HPDE6-E6E7 (cell line): ENCODE data around the gene HP1BP3.
A peak's percentile ranks its signal among the peaks of the same experiment; 100 is the strongest.
"Not testable (repeated sequence)": the region's sequence is repeated elsewhere in the genome, so short reads cannot be mapped to it uniquely, and the experiment has no call there.

Experiments
- DNase-seq: peaks from one replicate; pipeline ENCODE4 v3.0.0; 2011; ENCODE audit warnings: missing footprints; ENCODE audit errors: extremely low spot score

The HP1BP3 gene

GRCh38 chr1:20727746-20728316 lies 59.3 kb downstream of the HP1BP3 start:
- no peak for DNase-seq

- no peak for DNase-seq
These were observed 60.0 kb downstream of the HP1BP3 start for GRCh38 chr1:20726932-20727745.

- no peak for DNase-seq
These were observed 60.8 kb downstream of the HP1BP3 start for GRCh38 chr1:20726118-20726911.

DNA sequence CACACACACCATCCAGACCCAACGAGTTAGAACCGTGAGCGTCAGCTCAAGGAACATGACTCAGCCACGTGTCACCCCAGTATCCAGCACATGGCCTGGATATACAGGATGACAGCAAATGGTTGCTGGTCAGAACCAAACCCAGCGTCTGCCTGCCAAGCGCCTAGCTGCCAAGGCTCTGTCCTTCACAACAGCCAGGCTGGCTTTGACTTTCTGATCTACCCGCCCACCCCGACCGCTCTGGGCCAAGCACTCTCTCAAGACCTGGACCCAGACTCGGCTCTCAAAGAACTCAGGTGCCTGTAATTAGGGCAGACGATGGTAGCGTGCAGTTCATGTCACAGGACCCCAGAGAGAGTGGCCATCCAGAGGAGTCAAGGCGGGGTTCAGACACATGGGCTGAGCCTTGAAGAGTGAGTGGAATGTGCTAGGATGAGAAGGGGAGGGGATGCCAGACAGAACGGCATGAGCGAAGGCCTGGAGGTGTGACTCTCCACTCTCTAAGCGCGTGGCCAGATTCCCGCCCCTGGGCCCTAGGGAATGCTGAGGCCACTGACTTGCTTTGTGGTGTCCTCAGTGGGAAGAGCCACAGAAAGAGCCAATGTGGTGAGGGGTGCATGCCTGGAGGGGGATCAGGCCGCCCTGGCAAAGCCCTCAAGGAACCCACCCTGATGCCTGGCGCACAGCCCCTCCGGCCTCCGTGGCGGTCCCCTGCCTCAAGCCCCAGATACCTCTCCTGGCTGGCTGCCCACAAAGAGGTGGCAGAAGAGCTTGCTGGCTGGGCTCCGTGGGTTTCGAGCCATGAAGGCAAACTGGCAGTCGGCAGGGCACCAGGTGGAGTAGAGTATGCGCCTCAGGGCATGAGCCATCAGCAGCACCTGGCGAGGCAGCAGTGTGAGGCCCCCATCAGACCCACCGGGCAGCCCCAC lies 61.7 kb downstream of the HP1BP3 start:
- peak; percentile 85 for DNase-seq

GRCh38 chr1:20724364-20725188 lies 62.5 kb downstream of the HP1BP3 start:
- no peak for DNase-seq

DNA sequence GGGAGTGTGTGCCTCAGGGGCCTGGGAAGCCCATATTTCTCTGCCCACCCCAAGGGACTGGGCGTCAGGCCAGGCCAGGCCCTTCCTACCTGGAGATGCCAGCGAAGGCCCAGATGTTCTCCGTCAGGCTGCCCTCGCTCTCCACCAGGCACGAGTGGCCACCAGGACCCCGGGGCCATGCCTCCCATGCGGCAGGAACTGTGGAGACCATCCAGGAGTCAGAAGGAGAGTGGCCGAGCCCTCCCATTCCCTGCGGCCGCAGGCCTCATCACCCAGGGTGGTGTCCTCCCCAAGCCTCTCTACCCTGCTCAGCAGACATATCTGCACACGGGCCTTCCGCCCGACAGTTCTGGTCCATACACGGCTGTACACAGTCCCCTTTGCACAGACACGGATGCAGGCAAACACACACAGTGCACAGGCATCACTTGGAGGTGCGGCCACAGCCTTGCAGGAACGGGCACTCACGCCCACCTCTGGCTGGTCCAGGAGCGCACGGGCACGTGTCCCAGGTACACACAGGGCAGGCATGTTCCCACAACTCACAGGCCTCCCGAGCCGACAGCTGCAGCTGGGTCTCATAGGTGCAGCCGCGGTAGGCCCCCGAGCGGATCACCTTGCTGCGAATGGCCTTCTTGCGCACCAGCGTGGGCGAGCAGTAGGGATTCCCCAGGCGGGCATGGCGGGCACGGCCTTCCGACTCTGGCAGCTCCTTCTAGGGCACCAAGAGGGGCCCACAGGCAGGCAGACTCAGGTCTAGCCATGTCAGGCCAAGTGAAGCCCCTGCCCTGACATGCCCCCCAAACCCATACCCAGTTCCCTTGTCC lies 63.4 kb downstream of the HP1BP3 start:
- DNase-seq: no peak

DNA sequence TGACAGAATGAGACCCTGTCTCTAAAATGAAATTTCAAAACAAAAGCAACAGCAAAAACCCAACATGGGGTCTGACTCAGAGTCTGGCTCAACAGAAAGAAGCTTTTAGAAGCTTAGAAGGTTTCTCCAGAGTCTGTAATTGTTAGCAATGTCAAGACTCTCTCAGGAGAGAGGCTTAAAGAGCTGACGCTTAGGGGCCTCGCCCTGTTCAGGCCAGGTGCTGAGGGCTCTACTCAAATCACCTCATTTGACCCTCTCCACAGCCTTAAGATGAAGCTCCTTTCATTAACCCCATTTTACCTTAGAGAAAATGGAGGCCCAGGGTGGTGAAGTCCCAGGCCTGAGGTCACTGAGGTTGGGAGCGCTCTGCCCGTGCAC lies 64.0 kb downstream of the HP1BP3 start:
- no peak for DNase-seq

DNA sequence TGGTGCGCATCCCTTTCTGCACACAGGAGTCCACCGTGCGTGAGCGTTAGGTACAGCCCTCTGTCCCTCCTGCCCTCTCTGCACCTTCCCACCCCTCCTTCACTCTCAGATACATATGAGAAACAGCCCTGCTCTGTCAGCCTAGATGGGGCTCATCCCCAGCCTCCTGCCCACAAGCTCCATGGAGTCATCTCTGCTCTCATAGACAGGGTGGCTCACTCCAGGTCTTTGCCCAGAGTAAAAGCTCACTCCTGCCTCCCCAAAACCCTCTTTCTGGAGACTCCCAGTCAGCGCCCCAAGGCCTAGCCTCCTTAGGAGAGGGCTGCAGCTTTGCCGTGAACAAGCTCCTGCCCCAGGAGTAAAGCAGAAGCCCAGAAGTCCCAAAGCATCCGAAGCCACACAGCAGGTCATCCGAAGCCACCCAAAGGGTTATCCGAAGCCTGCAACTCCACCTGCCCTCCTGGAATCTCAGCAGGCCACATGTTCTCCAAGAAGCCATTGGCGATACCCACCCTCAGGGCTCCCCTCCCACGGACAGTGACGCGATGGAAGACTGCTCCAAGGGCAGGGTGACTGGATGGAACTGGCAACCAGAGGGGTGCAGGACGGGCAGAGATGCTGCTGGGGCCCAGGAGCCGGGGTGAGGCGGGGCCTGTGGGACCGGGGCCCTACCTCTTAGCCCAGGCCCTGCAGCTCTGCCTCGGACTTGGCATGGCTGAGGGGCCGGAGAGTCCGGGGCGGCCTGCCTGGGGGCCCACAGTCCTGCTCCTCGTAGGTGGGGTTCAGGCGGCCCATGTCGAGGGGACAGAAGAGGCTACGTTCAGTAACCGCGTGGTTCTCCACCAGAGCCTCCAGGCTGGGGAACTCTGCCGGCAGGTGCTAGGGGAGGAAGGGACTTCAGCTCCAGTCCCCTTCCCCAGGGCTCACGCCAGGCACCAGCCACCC lies 65.7 kb downstream of the HP1BP3 start:
- no peak for DNase-seq

DNA sequence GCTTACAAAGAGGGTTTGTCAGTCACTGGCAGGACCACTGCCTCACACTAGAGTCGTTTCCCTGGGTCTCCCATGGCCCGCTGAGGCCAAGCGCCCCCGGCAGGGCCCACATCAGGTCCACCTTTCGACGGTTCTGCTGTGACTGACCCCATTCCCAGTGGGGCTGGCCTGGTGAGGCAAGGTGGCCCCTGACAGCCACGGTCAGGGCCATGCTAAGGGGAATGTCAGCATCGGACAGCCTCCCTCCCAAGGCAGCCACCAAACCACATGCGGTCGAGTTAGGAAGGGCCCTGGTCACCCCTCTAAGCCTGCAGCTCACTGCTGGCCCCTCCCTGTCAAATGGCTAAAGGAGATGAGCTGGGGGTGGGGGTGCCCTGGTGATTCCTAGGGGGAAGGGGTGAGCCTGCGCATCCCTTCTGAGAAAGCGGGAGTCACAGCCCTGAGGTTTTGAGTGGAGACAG lies 66.4 kb downstream of the HP1BP3 start:
- DNase-seq: no peak

- no peak for DNase-seq
These were observed 67.1 kb downstream of the HP1BP3 start for GRCh38 chr1:20719871-20720620.

- no peak for DNase-seq
These were observed 67.8 kb downstream of the HP1BP3 start for GRCh38 chr1:20719261-20719660.

- DNase-seq: not testable (repeated sequence)
These were observed 68.7 kb downstream of the HP1BP3 start for GRCh38 chr1:20718343-20718882.

GRCh38 chr1:20717452-20718342 lies 69.4 kb downstream of the HP1BP3 start, which contains the start of gene KIF17:
Gene KIF17, minus strand, starts transcription at chr1:20718007. Its CDS starts 301 bp downstream, at chr1:20717706.
- peak; percentile 81 for DNase-seq

DNA sequence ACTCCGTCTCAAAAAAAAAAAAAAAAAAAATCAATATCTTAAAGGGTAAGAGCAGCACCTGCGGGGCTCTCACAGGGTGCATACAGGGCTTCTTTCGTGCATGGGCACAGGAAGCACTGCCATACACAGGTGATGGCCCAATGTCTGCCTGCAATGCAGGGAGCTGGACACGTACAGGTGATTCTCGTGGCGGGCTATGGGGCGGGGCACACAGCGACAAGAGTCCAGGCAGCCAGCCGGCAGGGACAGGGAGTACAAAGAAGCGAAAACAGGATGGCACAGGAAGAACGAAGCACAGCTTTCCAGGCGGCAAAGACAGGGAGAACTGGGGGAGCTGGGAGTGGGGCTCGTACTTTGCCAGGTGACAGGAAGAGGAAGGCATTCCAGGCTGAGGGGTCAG lies 70.9 kb downstream of the HP1BP3 start:
- DNase-seq: no peak

GRCh38 chr1:20715406-20715805 lies 71.7 kb downstream of the HP1BP3 start:
- no peak for DNase-seq

- DNase-seq: no peak
These were observed 73.7 kb downstream of the HP1BP3 start for GRCh38 chr1:20713440-20713839.
